ENCODE results near the gene CAV2.

CAV2 gene

GRCh38 chr7:116510795-116511194 lies 11.3 kb downstream of the CAV2 start:
- TF ChIP-seq CTCF (IDR thresholded peaks at IDR 0.05; ENCODE audit: low read depth, low read length, missing control alignments): no peak
- DNase-seq (ENCODE audit: low read depth): no peak
- in situ Hi-C loops (cut with HindIII; ENCODE audit: low sequenced_read_pairs): no loop called here
- no peak overlapping the region for H3K4me3 ChIP-seq (ENCODE audit: low read depth, low read length)

- H3K4me3 ChIP-seq (ENCODE audit: low read depth, low read length): peak overlapping the region; percentile 23
- in situ Hi-C loops (cut with HindIII; ENCODE audit: low sequenced_read_pairs): no loop called here
- no peak for TF ChIP-seq CTCF (IDR thresholded peaks at IDR 0.05; ENCODE audit: low read depth, low read length, missing control alignments)
- DNase-seq (ENCODE audit: low read depth): no peak
Observed at GRCh38 chr7:116511552-116512519, 12.3 kb downstream of the CAV2 start.

- in situ Hi-C loops (cut with HindIII; ENCODE audit: low sequenced_read_pairs): no loop called here
- TF ChIP-seq CTCF (IDR thresholded peaks at IDR 0.05; ENCODE audit: low read depth, low read length, missing control alignments): no peak
- no peak overlapping the region for H3K4me3 ChIP-seq (ENCODE audit: low read depth, low read length)
- no peak for DNase-seq (ENCODE audit: low read depth)
Observed at GRCh38 chr7:116512520-116513188, 13.1 kb downstream of the CAV2 start.

- H3K4me3 ChIP-seq (ENCODE audit: low read depth, low read length): no peak overlapping the region
- DNase-seq (ENCODE audit: low read depth): no peak
- no peak for TF ChIP-seq CTCF (IDR thresholded peaks at IDR 0.05; ENCODE audit: low read depth, low read length, missing control alignments)
- in situ Hi-C loops (cut with HindIII; ENCODE audit: low sequenced_read_pairs): no loop called here
Observed at GRCh38 chr7:116515584-116515983, 16.0 kb downstream of the CAV2 start.

GRCh38 chr7:116516324-116516723 lies 16.8 kb downstream of the CAV2 start:
- no peak for TF ChIP-seq CTCF (IDR thresholded peaks at IDR 0.05; ENCODE audit: low read depth, low read length, missing control alignments)
- DNase-seq (ENCODE audit: low read depth): no peak
- no peak overlapping the region for H3K4me3 ChIP-seq (ENCODE audit: low read depth, low read length)
- in situ Hi-C loops (cut with HindIII; ENCODE audit: low sequenced_read_pairs): no loop called here

- no peak overlapping the region for H3K4me3 ChIP-seq (ENCODE audit: low read depth, low read length)
- TF ChIP-seq CTCF (IDR thresholded peaks at IDR 0.05; ENCODE audit: low read depth, low read length, missing control alignments): no peak
- in situ Hi-C loops (cut with HindIII; ENCODE audit: low sequenced_read_pairs): no loop called here
- DNase-seq (ENCODE audit: low read depth): no peak
Observed at GRCh38 chr7:116517626-116518025, 18.1 kb downstream of the CAV2 start.
